ENCODE results near the gene KRT13. TPM values are rescaled to one million over a fixed set of nuclear protein-coding genes. Genes with fewer than 3 reads are reported as not detected.

KRT13 gene
- total RNA-seq (2022; extraction: Qiagen RNA extraction; ENCODE audit: low read depth), result 0.21 to 0.28 TPM in 2 of 5 replicates, not detected in the others

GRCh38 chr17:41505007-41505808, at the start of gene KRT13:
TSS of gene KRT13 (minus strand) at chr17:41505612. CDS start at chr17:41505550, 62 bp downstream.

GRCh38 chr17:41518789-41519449, 13.5 kb upstream of the KRT13 start, which contains the start of gene KRT15:
TSS of gene KRT15 (minus strand) at chr17:41518890. CDS start at chr17:41518827, 63 bp downstream.

GRCh38 chr17:41489531-41489930, 15.9 kb downstream of the KRT13 start, which contains the start of gene KRT36:
TSS of gene KRT36 (minus strand) at chr17:41489910. CDS start at chr17:41489864, 46 bp downstream.

GRCh38 chr17:41481036-41481435, 24.4 kb downstream of the KRT13 start, which contains the start of gene KRT35:
TSS of gene KRT35 (minus strand) at chr17:41481151. CDS start at chr17:41481097, 54 bp downstream.

GRCh38 chr17:41466988-41467387, 38.4 kb downstream of the KRT13 start, which contains the start of gene KRT32:
TSS of gene KRT32 (minus strand) at chr17:41467386. CDS start at chr17:41467325, 61 bp downstream.

Other genes with a start within 250 kb of the KRT13 start
- not detected in 5 replicates for gene KRTAP9-6, start 240.2 kb downstream of the KRT13 start, total RNA-seq (2022; extraction: Qiagen RNA extraction; ENCODE audit: low read depth)
- not detected in 5 replicates for gene KRTAP9-7, start 229.9 kb downstream of the KRT13 start, total RNA-seq (2022; extraction: Qiagen RNA extraction; ENCODE audit: low read depth)
- not detected in 5 replicates for gene KRTAP29-1, start 202.8 kb downstream of the KRT13 start, total RNA-seq (2022; extraction: Qiagen RNA extraction; ENCODE audit: low read depth)
- gene KRTAP16-1, start 196.3 kb downstream of the KRT13 start, total RNA-seq (2022; extraction: Qiagen RNA extraction; ENCODE audit: low read depth), result not detected in 5 replicates
- gene KRTAP17-1, start 189.9 kb downstream of the KRT13 start, total RNA-seq (2022; extraction: Qiagen RNA extraction; ENCODE audit: low read depth), result not detected in 5 replicates
- not detected in 5 replicates for gene KRT33A, start 154.8 kb downstream of the KRT13 start, total RNA-seq (2022; extraction: Qiagen RNA extraction; ENCODE audit: low read depth)
- gene KRT33B, start 135.8 kb downstream of the KRT13 start, total RNA-seq (2022; extraction: Qiagen RNA extraction; ENCODE audit: low read depth), result not detected in 5 replicates
- gene KRT34, start 123.3 kb downstream of the KRT13 start, total RNA-seq (2022; extraction: Qiagen RNA extraction; ENCODE audit: low read depth), result 0.20 to 0.78 TPM (median 0.31 TPM) in 5 replicates
- not detected in 5 replicates for gene KRT31, start 108.0 kb downstream of the KRT13 start, total RNA-seq (2022; extraction: Qiagen RNA extraction; ENCODE audit: low read depth)
- not detected in 5 replicates for gene KRT37, start 81.0 kb downstream of the KRT13 start, total RNA-seq (2022; extraction: Qiagen RNA extraction; ENCODE audit: low read depth)
- not detected in 5 replicates for gene KRT38, start 64.6 kb downstream of the KRT13 start, total RNA-seq (2022; extraction: Qiagen RNA extraction; ENCODE audit: low read depth)
- not detected in 5 replicates for gene KRT32, start 38.2 kb downstream of the KRT13 start, total RNA-seq (2022; extraction: Qiagen RNA extraction; ENCODE audit: low read depth)
- gene KRT35, start 24.5 kb downstream of the KRT13 start, total RNA-seq (2022; extraction: Qiagen RNA extraction; ENCODE audit: low read depth), result not detected in 5 replicates
- not detected in 5 replicates for gene KRT36, start 15.7 kb downstream of the KRT13 start, total RNA-seq (2022; extraction: Qiagen RNA extraction; ENCODE audit: low read depth)
- 3.1 to 5.1 TPM (median 4.0 TPM) in 5 replicates for gene KRT15, start 13.3 kb upstream of the KRT13 start, total RNA-seq (2022; extraction: Qiagen RNA extraction; ENCODE audit: low read depth)
- 32.9 to 64.6 TPM (median 54.2 TPM) in 5 replicates for gene KRT19, start 22.7 kb upstream of the KRT13 start, total RNA-seq (2022; extraction: Qiagen RNA extraction; ENCODE audit: low read depth)
- gene KRT9, start 66.4 kb upstream of the KRT13 start, total RNA-seq (2022; extraction: Qiagen RNA extraction; ENCODE audit: low read depth), result not detected in 5 replicates
- gene KRT14, start 81.3 kb upstream of the KRT13 start, total RNA-seq (2022; extraction: Qiagen RNA extraction; ENCODE audit: low read depth), result 0.08 to 0.15 TPM (median 0.14 TPM) in 3 of 5 replicates, not detected in the others
- 0.38 to 1.2 TPM (median 0.89 TPM) in 5 replicates for gene KRT16, start 107.2 kb upstream of the KRT13 start, total RNA-seq (2022; extraction: Qiagen RNA extraction; ENCODE audit: low read depth)
- 0.92 to 1.7 TPM (median 1.0 TPM) in 5 replicates for gene KRT17, start 119.0 kb upstream of the KRT13 start, total RNA-seq (2022; extraction: Qiagen RNA extraction; ENCODE audit: low read depth)
- 1,212 to 1,763 TPM (median 1,340 TPM) in 5 replicates for gene EIF1, start 183.3 kb upstream of the KRT13 start, total RNA-seq (2022; extraction: Qiagen RNA extraction; ENCODE audit: low read depth)
- gene GAST, start 206.7 kb upstream of the KRT13 start, total RNA-seq (2022; extraction: Qiagen RNA extraction; ENCODE audit: low read depth), result not detected in 5 replicates
- gene HAP1, start 229.0 kb upstream of the KRT13 start, total RNA-seq (2022; extraction: Qiagen RNA extraction; ENCODE audit: low read depth), result 1.1 to 1.8 TPM (median 1.5 TPM) in 5 replicates